GM21576 (cell line): ENCODE results near the gene ZNF418.
A peak's percentile ranks its signal among the peaks of the same experiment; 100 is the strongest.
"Not testable (repeated sequence)": the region's sequence is repeated elsewhere in the genome, so short reads cannot be mapped to it uniquely, and the experiment has no call there.

Source experiments
- ATAC-seq: cut with Tn5 transposase; IDR thresholded peaks from one replicate; pipeline ENCODE4 v1.9.1; 2021; ENCODE audit warnings: mild to moderate bottlenecking, moderate library complexity; ENCODE audit not compliant: unreplicated experiment

The ZNF418 gene

DNA sequence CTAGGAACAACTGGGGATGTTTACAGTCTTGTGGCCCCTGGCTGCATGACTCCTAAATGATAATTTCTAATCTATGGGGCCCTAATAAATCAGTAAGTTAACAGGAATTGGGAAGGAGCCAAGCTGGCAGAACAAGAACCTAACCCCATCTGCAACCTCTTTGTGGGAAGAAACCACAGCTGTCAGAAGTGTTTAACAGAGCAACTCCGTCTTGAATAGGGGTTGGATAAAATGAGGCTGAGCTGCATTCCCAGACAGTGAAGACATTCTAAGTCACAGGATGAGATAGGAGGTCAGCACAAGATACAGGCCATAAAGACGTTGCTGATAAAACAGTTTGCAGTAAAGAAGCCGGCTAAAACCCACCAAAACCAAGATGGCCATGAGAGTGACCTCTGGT lies 44.5 kb downstream of the ZNF418 start:
- not testable (repeated sequence) for ATAC-seq

DNA sequence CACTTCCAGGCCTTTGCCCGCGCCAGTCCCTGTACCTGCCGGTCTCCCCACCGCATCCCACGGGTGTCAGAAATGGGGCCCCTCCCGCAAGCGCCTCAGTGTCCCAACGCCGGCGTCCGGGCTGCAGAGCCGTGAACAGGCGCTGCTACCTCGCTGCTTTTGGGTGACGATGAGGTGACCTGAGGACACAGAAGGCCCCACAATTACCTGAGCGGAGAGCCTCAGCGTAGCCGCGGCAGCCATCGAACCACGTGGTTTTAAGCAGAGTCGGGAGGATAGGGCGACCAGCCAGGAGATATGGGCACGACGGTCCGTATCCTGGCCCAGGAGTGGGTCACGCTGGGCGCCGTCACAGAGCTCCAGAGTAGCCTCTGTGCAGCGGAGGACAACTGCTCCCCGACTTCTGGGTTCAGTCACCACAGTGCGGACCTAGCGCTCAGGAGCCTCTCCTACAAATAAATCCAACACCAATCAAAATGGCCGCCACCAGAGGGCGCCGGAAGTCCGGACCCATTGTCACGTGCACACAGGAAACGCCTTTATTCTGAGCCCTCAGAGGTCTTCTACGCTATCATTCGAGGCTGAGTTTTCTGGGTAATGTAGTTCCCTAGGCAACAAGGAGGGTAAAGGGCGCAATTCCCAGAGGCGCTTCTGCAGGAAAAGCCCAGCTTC lies 46.5 kb downstream of the ZNF418 start, which contains the start of gene ZNF814:
TSS of gene ZNF814 (minus strand) at position 478 of the 672 bp plus-strand sequence. CDS start at position 243, 235 bp downstream.
- peak; percentile 84 for ATAC-seq

DNA sequence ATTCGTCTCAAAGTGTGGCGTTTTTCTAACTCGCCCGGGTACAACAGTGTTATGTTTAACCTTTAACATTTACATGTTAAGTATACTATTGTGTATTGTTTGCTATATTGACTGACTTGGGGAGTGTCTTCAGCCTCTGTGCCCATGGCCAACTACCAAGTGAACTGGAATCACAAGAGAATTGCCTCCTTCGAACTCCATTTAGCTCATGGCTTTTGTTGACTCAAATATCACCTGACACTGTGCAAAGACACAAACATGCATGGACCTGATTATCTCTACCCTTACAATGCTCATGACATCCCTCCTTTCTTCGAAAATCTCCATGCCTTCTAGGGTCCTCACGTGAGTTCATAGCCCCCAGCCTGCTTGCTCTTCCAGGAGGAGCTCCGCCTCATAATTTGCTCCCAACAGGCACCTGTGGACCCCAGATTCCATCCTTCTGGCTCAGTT lies 47.1 kb downstream of the ZNF418 start:
- no peak for ATAC-seq

DNA sequence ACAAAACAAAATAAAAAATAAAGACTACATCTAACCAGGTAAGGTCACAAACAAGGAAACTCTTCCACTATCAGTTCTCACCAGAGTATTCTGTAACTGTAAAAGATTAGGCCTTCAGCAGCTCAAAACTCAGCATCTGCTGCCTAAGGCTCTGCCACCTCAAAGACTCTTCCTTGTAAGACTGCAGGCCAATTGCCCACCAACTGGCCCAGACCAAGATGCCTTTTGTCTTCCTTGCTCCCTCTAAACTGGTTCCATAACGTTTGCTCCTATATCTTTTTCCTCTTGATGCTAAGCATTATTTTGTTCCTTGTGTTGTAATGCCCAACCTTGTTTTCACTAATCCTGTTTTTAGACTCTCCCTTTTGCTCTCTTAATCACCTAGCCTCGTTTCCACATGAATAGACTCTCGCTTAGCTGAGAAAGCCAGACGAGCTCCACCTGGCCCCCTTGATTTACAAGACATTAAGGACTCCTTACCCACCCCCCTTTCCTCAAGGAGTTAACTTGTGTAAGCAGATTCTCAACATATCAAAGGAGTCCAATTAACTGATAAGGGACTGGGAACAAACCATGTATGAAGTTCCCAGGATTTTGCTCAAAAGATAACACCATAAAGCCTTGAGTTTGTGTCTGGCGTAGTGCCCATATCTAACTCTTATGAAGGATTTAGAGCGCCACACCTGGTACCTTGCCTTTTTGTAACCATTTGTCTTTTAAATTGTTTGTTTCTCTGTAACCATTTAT lies 47.8 kb downstream of the ZNF418 start:
- ATAC-seq, result no peak

DNA sequence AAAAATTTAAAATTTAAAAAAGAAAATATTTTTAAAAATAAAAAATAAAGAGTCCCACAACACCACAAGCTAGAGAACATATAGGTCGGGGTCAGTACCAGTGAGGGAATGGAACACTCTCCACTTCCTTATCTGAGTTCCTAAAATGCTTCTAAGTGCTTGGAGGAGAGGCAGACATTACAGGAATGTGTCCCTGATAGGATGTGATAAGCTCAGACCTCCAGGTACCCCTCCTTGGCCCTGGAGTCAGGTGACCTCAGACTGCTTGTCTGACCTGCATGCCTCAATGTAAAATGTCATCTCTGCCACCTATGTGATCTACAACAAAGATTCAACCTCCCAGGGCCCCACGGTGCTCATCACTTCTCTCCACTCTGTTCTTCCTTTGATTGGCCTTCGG lies 49.2 kb downstream of the ZNF418 start:
- no peak for ATAC-seq

DNA sequence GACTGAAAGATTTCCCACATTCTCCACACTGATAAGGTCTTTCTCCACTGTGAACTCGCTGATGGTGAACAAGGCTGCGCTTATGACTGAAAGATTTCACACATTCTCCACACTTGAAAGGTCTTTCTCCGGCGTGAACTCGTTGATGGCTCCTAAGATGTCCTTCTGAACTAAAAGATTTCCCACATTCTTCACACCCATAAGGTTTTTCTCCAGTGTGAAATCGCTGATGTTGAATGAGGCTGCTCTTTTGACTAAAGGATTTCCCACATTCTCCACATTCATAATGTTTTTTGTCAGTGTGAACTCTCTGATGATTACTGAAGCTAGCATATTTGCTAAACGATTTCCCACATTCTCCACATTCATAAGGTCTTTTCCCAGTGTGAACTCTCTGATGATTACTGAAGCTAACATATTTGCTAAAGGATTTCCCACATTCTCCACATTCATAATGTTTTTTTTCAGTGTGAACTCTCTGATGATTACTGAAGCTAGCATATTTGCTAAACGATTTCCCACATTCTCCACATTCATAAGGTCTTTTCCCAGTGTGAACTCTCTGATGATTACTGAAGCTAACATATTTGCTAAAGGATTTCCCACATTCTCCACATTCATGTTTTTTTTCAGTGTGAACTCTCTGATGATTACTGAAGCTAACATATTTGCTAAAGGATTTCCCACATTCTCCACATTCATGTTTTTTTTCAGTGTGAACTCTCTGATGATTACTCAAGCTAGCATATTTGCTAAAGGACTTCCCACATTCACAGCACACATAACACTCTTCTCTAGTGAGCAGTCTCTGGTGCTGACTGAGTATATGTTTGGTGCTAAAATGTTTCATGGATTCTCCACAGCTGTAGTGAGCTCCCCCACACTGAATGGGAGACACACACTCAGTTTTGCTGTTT lies 61.1 kb downstream of the ZNF418 start:
- not testable (repeated sequence) for ATAC-seq

DNA sequence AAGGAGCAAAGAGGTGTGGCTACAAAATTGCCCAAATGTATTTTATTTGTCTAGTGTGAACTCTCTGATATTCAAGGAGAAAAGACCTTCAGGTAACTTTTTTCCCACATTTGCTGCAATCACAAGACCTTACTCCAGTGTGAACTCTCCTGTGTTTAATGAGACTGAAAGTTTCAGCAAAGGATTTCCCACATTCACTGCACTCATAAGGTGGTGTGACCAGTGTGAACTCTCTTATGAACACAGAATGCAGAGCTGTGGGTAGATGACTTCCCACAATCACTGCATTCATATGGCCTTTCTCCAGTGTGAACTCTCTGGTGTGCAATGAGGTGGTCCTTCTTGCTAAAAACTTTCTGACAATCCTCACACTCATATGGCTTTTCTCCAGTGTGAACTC lies 62.8 kb downstream of the ZNF418 start:
- no peak for ATAC-seq
